Vagina (tissue), 2 donors: ENCODE data around the gene ZNF616.

Experiments
- CTCF ChIP-seq, 3 experiments: fragments of 450-650 bp in 2 of 3; fragments of 200-600 bp in 1 of 3; sonication (generic) in 1 of 3; IDR thresholded peaks; one replicate each; pipeline ENCODE4 v1.5.1; 2017 to 2019; ENCODE audit warnings: antibody characterized with exemption in 3 of 3, mild to moderate bottlenecking in 2 of 3, moderate library complexity in 2 of 3
- POLR2A ChIP-seq, 2 donors: fragments of 450-650 bp; IDR thresholded peaks; one replicate each; pipeline ENCODE4 v1.6.1; 2017; ENCODE audit warnings: antibody characterized with exemption in 2 of 2, mild to moderate bottlenecking in 2 of 2, moderate library complexity in 2 of 2

GRCh38 chr19:52094526-52095130 is 45.1 kb downstream of the ZNF616 start:
- TF ChIP-seq POLR2A (IDR thresholded peaks at IDR 0.05) (no peak), CTCF (IDR thresholded peaks at IDR 0.05) (no peak)
